ENCODE measurements around the gene SAMD4A.
"Not testable (repeated sequence)": the region's sequence is repeated elsewhere in the genome, so short reads cannot be mapped to it uniquely, and the experiment has no call there.

Gene SAMD4A

DNA sequence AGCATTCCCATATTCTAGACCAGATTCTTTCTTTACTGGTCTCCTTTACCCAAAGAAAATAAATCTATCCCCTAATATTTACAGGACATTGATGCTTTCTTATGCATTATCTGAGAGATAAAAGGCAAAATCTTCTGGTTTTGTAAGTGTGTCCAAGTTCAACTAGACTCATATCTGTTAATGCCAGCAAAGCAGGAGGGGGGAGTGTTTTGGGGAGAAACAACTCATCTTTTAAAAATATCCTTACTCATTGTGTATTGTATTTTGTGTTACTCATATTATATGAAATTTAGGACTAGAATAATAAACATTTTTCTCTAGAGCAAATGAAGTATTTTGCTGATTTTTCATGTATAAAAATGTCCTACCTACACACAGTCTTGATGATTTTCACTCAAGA lies 54.8 kb downstream of the SAMD4A start:
- Histone ChIP-seq H3K36me3 (ENCODE audit: control insufficient read depth in 1 of 2, insufficient read depth in 2 of 2, low read length in 2 of 2) (peaks cover 0 to 2% of the 10 kb centered on the region in 2 experiments), H3K79me2 (ENCODE audit: control insufficient read depth, insufficient read depth, low read length, poor library complexity) (no peaks in the 10 kb centered on the region), H4K8ac (ENCODE audit: low read depth, low read length) (no peak overlapping the region), H3K4me2 (ENCODE audit: low read length) (no peak overlapping the region), H3K4ac (ENCODE audit: low read depth, low read length) (no peak overlapping the region), H4K91ac (ENCODE audit: low read depth, low read length) (no peak overlapping the region), H3K79me1 (ENCODE audit: low read length) (no peaks in the 10 kb centered on the region), H2AK5ac (ENCODE audit: low read length) (no peak overlapping the region), H3K27ac (ENCODE audit: low read depth, low read length) (no peak overlapping the region), H4K12ac (ENCODE audit: low read depth, low read length) (no peak overlapping the region), H3K27me3 (ENCODE audit: insufficient read depth, low read length) (no peaks in the 10 kb centered on the region), H2BK120ac (ENCODE audit: insufficient read depth, low read length, poor library complexity) (no peak overlapping the region), H2BK5ac (ENCODE audit: low read depth, low read length, poor library complexity) (no peak overlapping the region), H3K4me1 (ENCODE audit: control insufficient read depth in 1 of 2, insufficient read depth in 2 of 2, low read length in 2 of 2) (peaks cover 0 to 4% of the 10 kb centered on the region in 2 experiments), H2AFZ (ENCODE audit: insufficient read depth, low read length, poor library complexity) (no peak overlapping the region), H3K9me3 (ENCODE audit: insufficient read depth, low read depth, low read length) (no peaks in the 10 kb centered on the region), H2BK12ac (ENCODE audit: low read length) (no peak overlapping the region), H3K9ac (ENCODE audit: low read length) (no peak overlapping the region), H3K4me3 (ENCODE audit: low read depth, low read length) (no peak overlapping the region), H3K18ac (ENCODE audit: low read length) (no peak overlapping the region), H3K23ac (ENCODE audit: low read length) (no peak overlapping the region), H3K14ac (ENCODE audit: low read length) (no peak overlapping the region)
- DNase-seq, result no peak

GRCh38 chr14:54622192-54622958 lies 55.4 kb downstream of the SAMD4A start:
- Histone ChIP-seq H3K36me3 (ENCODE audit: control insufficient read depth in 1 of 2, insufficient read depth in 2 of 2, low read length in 2 of 2) (peaks cover 0 to 2% of the 10 kb centered on the region in 2 experiments), H3K18ac (ENCODE audit: low read length) (no peak overlapping the region), H3K27me3 (ENCODE audit: insufficient read depth, low read length) (no peaks in the 10 kb centered on the region), H3K9me3 (ENCODE audit: insufficient read depth, low read depth, low read length) (no peaks in the 10 kb centered on the region), H3K4me3 (ENCODE audit: low read depth, low read length) (no peak overlapping the region), H3K9ac (ENCODE audit: low read length) (no peak overlapping the region), H3K4me2 (ENCODE audit: low read length) (no peak overlapping the region), H3K79me2 (ENCODE audit: control insufficient read depth, insufficient read depth, low read length, poor library complexity) (no peaks in the 10 kb centered on the region), H2BK5ac (ENCODE audit: low read depth, low read length, poor library complexity) (no peak overlapping the region), H4K91ac (ENCODE audit: low read depth, low read length) (no peak overlapping the region), H3K79me1 (ENCODE audit: low read length) (no peaks in the 10 kb centered on the region), H2AFZ (ENCODE audit: insufficient read depth, low read length, poor library complexity) (no peak overlapping the region), H2AK5ac (ENCODE audit: low read length) (no peak overlapping the region), H3K4me1 (ENCODE audit: control insufficient read depth in 1 of 2, insufficient read depth in 2 of 2, low read length in 2 of 2) (peaks cover 0 to 4% of the 10 kb centered on the region in 2 experiments), H2BK120ac (ENCODE audit: insufficient read depth, low read length, poor library complexity) (no peak overlapping the region), H3K4ac (ENCODE audit: low read depth, low read length) (no peak overlapping the region), H2BK12ac (ENCODE audit: low read length) (no peak overlapping the region), H3K14ac (ENCODE audit: low read length) (no peak overlapping the region), H3K27ac (ENCODE audit: low read depth, low read length) (no peak overlapping the region), H4K8ac (ENCODE audit: low read depth, low read length) (no peak overlapping the region), H4K12ac (ENCODE audit: low read depth, low read length) (no peak overlapping the region), H3K23ac (ENCODE audit: low read length) (no peak overlapping the region)
- WGBS (ENCODE audit: extremely low coverage, insufficient coverage, insufficient read length), result no CpG with 5 or more reads among the region's 9 CpGs
- no peak for DNase-seq

- no peak for DNase-seq
- Histone ChIP-seq H2AFZ (ENCODE audit: insufficient read depth, low read length, poor library complexity) (no peak overlapping the region), H3K36me3 (ENCODE audit: control insufficient read depth in 1 of 2, insufficient read depth in 2 of 2, low read length in 2 of 2) (no peaks in the 10 kb centered on the region), H3K9me3 (ENCODE audit: insufficient read depth, low read depth, low read length) (no peaks in the 10 kb centered on the region), H3K27ac (ENCODE audit: low read depth, low read length) (no peak overlapping the region), H3K27me3 (ENCODE audit: insufficient read depth, low read length) (no peaks in the 10 kb centered on the region), H2BK12ac (ENCODE audit: low read length) (no peak overlapping the region), H3K18ac (ENCODE audit: low read length) (no peak overlapping the region), H2BK120ac (ENCODE audit: insufficient read depth, low read length, poor library complexity) (no peak overlapping the region), H3K14ac (ENCODE audit: low read length) (no peak overlapping the region), H4K8ac (ENCODE audit: low read depth, low read length) (no peak overlapping the region), H4K12ac (ENCODE audit: low read depth, low read length) (no peak overlapping the region), H3K79me1 (ENCODE audit: low read length) (no peaks in the 10 kb centered on the region), H3K4me3 (ENCODE audit: low read depth, low read length) (no peak overlapping the region), H2BK5ac (ENCODE audit: low read depth, low read length, poor library complexity) (no peak overlapping the region), H3K79me2 (ENCODE audit: control insufficient read depth, insufficient read depth, low read length, poor library complexity) (no peaks in the 10 kb centered on the region), H3K4me2 (ENCODE audit: low read length) (no peak overlapping the region), H3K23ac (ENCODE audit: low read length) (no peak overlapping the region), H2AK5ac (ENCODE audit: low read length) (no peak overlapping the region), H3K4ac (ENCODE audit: low read depth, low read length) (no peak overlapping the region), H3K4me1 (ENCODE audit: control insufficient read depth in 1 of 2, insufficient read depth in 2 of 2, low read length in 2 of 2) (peaks cover 0 to 10% of the 10 kb centered on the region in 2 experiments), H4K91ac (ENCODE audit: low read depth, low read length) (no peak overlapping the region), H3K9ac (ENCODE audit: low read length) (no peak overlapping the region)
- WGBS (ENCODE audit: extremely low coverage, insufficient coverage, insufficient read length), result no CpG with 5 or more reads among the region's 1 CpG
Observed at GRCh38 chr14:54623279-54624004, 56.5 kb downstream of the SAMD4A start.

GRCh38 chr14:54624005-54624358 lies 57.1 kb downstream of the SAMD4A start:
- not testable (repeated sequence) for H2AK5ac ChIP-seq (ENCODE audit: low read length); H3K4ac ChIP-seq (ENCODE audit: low read depth, low read length); H3K36me3 ChIP-seq (ENCODE audit: control insufficient read depth in 1 of 2, insufficient read depth in 2 of 2, low read length in 2 of 2); DNase-seq; H3K9ac ChIP-seq (ENCODE audit: low read length); H3K23ac ChIP-seq (ENCODE audit: low read length); H4K91ac ChIP-seq (ENCODE audit: low read depth, low read length); H3K4me1 ChIP-seq (ENCODE audit: control insufficient read depth in 1 of 2, insufficient read depth in 2 of 2, low read length in 2 of 2); H3K14ac ChIP-seq (ENCODE audit: low read length); H2AFZ ChIP-seq (ENCODE audit: insufficient read depth, low read length, poor library complexity); H3K79me2 ChIP-seq (ENCODE audit: control insufficient read depth, insufficient read depth, low read length, poor library complexity); H2BK5ac ChIP-seq (ENCODE audit: low read depth, low read length, poor library complexity); H3K79me1 ChIP-seq (ENCODE audit: low read length); H2BK120ac ChIP-seq (ENCODE audit: insufficient read depth, low read length, poor library complexity); H3K9me3 ChIP-seq (ENCODE audit: insufficient read depth, low read depth, low read length); H4K12ac ChIP-seq (ENCODE audit: low read depth, low read length); H3K27me3 ChIP-seq (ENCODE audit: insufficient read depth, low read length); H3K4me2 ChIP-seq (ENCODE audit: low read length); H4K8ac ChIP-seq (ENCODE audit: low read depth, low read length); H2BK12ac ChIP-seq (ENCODE audit: low read length); H3K18ac ChIP-seq (ENCODE audit: low read length); H3K27ac ChIP-seq (ENCODE audit: low read depth, low read length); H3K4me3 ChIP-seq (ENCODE audit: low read depth, low read length)
- no CpG with 5 or more reads among the region's 19 CpGs for WGBS (ENCODE audit: extremely low coverage, insufficient coverage, insufficient read length)
